WERI-Rb-1 (cell line): Measurements from ENCODE around the gene DENND1A.
A peak's percentile ranks its signal among the peaks of the same experiment; 100 is the strongest.

Experiments
- DNase-seq: peaks from one replicate; pipeline ENCODE4 v3.0.0-alpha.2; 2020
- H3K27ac ChIP-seq: fragments of 250-450 bp; sonication (Bioruptor Pico); 2 replicates; pipeline ENCODE4 v1.5.1; 2020; ENCODE audit warnings: mild to moderate bottlenecking, moderate library complexity
- H3K27me3 ChIP-seq: fragments of 250-450 bp; sonication (Bioruptor Pico); 2 replicates; pipeline ENCODE4 v1.5.1; 2021; ENCODE audit warnings: mild to moderate bottlenecking, low read depth, moderate library complexity; ENCODE audit not compliant: insufficient read depth, severe bottlenecking
- H3K36me3 ChIP-seq: fragments of 250-450 bp; sonication (Bioruptor Pico); 2 replicates; pipeline ENCODE4 v1.5.1; 2020; ENCODE audit warnings: mild to moderate bottlenecking, moderate library complexity
- H3K4me3 ChIP-seq: 2 replicates; pipeline ENCODE4 v1.5.1; 2011; ENCODE audit warnings: low read depth, mild to moderate bottlenecking, control low read depth, low read length
- H3K9me3 ChIP-seq: fragments of 250-450 bp; sonication (Bioruptor Pico); 2 replicates; pipeline ENCODE4 v1.5.1; 2021; ENCODE audit warnings: mild to moderate bottlenecking, moderate library complexity; ENCODE audit not compliant: severe bottlenecking
- TF ChIP-seq, protein P1 (sequence below): IDR thresholded peaks from 2 replicates; pipeline ENCODE4 v1.5.1; 2011; ENCODE audit warnings: low read depth, mild to moderate bottlenecking, control low read depth, inconsistent platforms, low read length

DENND1A gene

DNA sequence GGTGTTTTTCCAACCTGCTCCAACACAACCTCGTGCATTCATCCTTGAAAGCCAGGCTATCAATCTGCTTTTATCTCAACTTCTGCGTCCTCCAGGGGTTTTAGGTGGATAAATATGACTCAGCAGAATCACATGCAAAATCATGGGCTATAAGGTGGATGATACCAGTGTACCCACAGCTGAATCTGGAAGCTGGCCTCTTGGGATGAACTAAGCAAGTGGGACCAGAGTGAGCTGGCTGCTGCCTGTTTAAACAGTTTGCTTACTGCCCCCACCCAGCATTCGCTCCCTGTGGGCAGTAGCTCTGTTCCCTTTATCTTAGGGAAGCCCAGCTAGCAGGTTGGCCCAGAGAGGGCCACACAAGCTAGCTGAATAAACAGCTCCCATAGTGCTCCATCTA is 379.9 kb downstream of the DENND1A start:
- Histone ChIP-seq H3K27me3 (no peaks in the 10 kb centered on the region), H3K36me3 (no peaks in the 10 kb centered on the region), H3K27ac (no peak overlapping the region), H3K9me3 (no peaks in the 10 kb centered on the region), H3K4me3 (no peak overlapping the region)
- no peak for DNase-seq
- TF ChIP-seq, protein P1, sequence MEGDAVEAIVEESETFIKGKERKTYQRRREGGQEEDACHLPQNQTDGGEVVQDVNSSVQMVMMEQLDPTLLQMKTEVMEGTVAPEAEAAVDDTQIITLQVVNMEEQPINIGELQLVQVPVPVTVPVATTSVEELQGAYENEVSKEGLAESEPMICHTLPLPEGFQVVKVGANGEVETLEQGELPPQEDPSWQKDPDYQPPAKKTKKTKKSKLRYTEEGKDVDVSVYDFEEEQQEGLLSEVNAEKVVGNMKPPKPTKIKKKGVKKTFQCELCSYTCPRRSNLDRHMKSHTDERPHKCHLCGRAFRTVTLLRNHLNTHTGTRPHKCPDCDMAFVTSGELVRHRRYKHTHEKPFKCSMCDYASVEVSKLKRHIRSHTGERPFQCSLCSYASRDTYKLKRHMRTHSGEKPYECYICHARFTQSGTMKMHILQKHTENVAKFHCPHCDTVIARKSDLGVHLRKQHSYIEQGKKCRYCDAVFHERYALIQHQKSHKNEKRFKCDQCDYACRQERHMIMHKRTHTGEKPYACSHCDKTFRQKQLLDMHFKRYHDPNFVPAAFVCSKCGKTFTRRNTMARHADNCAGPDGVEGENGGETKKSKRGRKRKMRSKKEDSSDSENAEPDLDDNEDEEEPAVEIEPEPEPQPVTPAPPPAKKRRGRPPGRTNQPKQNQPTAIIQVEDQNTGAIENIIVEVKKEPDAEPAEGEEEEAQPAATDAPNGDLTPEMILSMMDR: no peak

DNA sequence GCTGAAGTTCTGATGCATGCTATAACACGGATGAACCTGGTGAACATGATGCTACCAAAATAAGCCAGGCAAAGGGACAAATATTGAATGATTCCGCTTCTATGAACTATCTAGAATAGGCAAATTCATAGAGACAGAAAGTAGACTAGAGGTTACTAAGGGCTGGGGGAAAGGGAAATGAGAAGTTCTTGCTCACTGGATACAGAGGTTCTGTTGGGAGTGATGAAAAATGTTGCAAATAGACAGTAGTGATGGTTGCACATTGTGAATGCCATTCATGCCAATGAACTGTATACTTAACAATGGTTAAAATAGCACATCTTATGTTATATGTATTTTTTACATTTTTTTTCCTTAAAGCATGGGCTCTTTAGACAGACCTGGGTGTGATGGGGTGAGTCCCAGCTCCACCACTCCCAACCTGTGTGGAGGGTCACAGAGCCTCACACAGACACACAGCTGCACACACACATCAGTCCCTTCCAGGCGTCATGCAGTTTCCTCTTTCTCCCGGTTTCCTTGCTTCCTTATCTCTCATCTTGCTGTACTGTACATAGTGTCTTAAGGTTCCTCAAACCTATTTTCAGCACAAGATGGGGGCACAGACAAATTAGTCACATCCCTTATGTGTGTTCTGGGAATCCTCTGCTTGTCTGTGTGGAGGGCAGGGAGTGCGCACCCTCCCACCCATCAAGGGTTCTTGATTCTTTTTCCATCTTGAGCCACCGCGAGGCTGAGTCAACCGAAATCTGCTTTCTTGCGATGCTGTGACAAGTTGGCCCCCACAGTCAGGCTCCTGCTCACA is 381.0 kb downstream of the DENND1A start:
- Histone ChIP-seq H3K27me3 (no peaks in the 10 kb centered on the region), H3K9me3 (no peaks in the 10 kb centered on the region), H3K4me3 (no peak overlapping the region), H3K27ac (no peak overlapping the region), H3K36me3 (no peaks in the 10 kb centered on the region)
- DNase-seq: no peak
- TF ChIP-seq, protein P1: no peak

DNA sequence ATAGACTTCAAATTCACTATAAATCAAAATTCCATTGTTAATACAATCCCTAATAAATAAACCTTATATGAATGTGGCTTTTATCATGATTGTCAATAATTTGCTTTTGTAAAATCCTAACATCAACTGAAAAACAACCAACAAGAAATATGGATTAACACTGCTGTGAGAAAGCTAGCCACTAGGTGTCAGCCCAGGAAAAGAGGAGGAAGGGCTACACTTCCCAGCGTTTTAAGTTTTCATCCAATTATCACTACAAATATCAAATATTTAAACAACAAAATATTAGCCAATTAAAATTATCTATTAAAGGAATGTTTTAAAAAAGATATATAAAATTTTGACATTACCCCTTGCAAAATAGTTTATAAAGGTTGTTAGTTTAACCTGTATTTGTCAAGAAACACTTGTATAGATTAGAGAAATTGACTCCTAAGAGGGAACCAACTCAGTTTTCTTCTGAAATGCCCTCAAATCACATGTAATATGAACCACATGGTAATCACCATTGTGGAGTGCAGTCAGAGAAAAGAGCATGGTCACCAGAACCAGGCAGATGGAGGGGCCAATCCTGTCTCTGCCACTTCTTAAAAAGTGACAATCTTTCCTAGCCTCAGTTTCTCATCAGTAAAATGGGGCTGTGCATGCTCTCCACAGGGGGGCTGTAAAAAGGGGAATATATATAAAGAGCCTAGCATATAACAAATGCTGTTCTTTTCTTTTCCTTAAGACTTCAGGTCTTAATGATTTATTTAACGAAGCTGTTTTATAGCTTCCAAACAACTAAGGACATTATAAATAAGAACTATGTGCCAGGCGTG is 385.7 kb downstream of the DENND1A start:
- TF ChIP-seq, protein P1: peak; percentile 74
- Histone ChIP-seq H3K4me3 (no peak overlapping the region), H3K27me3 (no peaks in the 10 kb centered on the region), H3K27ac (no peak overlapping the region), H3K9me3 (no peaks in the 10 kb centered on the region), H3K36me3 (no peaks in the 10 kb centered on the region)
- DNase-seq: peak; percentile 42

DNA sequence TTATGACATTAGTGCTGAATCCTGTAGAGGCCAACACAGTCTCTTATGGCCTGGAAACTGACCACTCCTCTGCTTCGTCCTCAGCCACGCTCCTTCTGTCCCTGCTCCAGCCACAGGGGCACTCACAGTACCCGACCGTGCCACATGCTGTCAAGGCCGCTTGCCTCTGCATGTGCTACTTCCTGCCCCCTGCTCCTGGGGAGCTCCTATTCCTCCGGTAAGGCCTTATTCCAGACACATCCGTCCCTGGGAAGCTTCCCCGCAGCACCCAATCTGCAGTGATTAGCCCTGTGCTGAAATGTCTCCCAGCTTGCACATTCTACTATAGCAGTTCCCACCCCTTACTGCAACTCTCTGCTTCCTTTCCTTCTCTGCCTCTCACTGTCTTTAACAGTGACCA is 386.4 kb downstream of the DENND1A start:
- Histone ChIP-seq H3K9me3 (no peaks in the 10 kb centered on the region), H3K4me3 (no peak overlapping the region), H3K27me3 (no peaks in the 10 kb centered on the region), H3K27ac (no peak overlapping the region), H3K36me3 (no peaks in the 10 kb centered on the region)
- no peak for DNase-seq
- TF ChIP-seq, protein P1: no peak

DNA sequence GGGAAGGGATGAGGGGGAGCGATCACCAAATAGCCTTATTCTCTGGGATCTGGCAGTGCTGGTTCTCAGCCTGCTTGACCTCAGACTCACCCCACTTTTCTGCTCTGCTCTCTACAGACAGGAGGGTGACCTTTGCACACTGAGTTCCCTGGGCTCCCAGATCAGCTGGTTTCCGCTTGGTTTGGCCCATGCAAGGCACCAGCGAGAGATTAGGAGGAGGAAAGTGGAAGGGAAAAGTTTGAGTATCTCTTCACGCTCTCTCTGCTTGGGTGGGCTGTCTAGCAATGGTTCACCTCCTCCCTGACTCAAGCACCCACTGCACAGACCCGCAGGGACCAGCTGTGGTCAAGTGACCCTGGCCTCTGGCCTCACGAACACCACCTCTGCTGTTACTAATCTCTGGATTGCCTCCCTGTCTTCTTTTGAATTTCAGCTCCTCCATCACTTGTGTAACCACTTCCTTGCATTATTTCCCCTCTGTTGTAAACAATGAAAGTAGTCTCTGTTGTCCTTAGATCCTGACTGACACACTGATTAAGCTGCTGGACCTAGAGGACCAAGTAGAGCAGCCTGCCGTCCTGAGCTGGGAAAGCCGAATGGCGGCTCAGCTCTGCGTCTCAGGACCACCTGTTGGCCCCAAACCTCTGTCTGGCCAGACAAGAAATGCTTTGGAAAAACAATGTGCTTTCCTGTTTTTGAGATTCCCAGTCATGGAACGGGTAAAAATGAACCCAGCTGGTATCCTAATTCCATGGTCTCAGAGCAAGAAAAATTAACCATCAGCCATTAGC is 387.3 kb downstream of the DENND1A start:
- H3K27me3 ChIP-seq: no peaks in the 10 kb centered on the region
- no peak overlapping the region for H3K27ac ChIP-seq
- DNase-seq: no peak
- no peak overlapping the region for H3K4me3 ChIP-seq
- TF ChIP-seq, protein P1: no peak
- H3K9me3 ChIP-seq: no peaks in the 10 kb centered on the region
- no peaks in the 10 kb centered on the region for H3K36me3 ChIP-seq
